ENCODE measurements around the gene NODAL. TPM values are rescaled to one million over a fixed set of nuclear protein-coding genes. Genes with fewer than 3 reads are reported as not detected.

Gene NODAL
- total RNA-seq, 2 experiments from 2014 or later = not detected

DNA sequence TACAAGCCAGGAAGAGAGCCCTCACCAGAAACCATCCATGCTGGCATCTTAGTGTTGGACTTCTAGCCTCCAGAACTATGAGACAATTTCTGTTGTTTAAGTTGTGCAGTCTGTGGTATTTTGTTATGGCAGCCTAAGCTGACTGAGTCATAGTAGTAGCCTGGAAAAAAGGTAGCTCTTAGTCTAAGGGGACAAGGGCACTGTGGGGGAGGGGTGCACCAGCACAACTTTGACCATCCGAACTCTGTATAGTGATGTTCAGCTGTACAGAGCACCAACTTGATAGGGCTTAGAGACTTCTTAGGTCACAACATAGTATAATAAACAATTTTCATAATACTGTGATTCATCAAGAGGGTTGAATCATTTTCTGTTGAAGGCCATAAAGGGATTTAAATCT is 23.3 kb downstream of the NODAL start:
- POLR2A ChIA-PET = interaction anchor here (1.9 kb wide), 1 partner anchor 14 kb away, joined by 9 read pairs; the partner anchor contains the start of gene EIF4EBP2
- Mint-ChIP-seq H3K4me3 (no peak overlapping the region), H3K27me3 (no peaks in the 10 kb centered on the region), H3K4me1 (ENCODE audit: low read depth) (peaks cover 28% of the 10 kb centered on the region), H3K9me3 (no peaks in the 10 kb centered on the region), H3K36me3 (ENCODE audit: low read depth) (peaks cover 63% of the 10 kb centered on the region), H3K27ac (peak overlapping the region; percentile 62)
- CTCF ChIA-PET = no interaction called here
- Histone ChIP-seq H3K9me3 (ENCODE audit: control insufficient read depth in 1 of 2, insufficient read depth in 1 of 2, low read length in 2 of 2) (no peaks in the 10 kb centered on the region), H3K4me1 (ENCODE audit: insufficient read depth, low read length) (no peaks in the 10 kb centered on the region), H3K27me3 (ENCODE audit: control insufficient read depth in 1 of 2, insufficient read depth in 2 of 2, low read length in 2 of 2) (no peaks in the 10 kb centered on the region), H3K27ac (ENCODE audit: low read depth in 1 of 2, low read length in 2 of 2) (no peak overlapping the region), H3K36me3 (ENCODE audit: insufficient read depth, low read length) (peaks cover 33% of the 10 kb centered on the region), H3K4me3 (ENCODE audit: low read length) (no peak overlapping the region)
- DNase-seq (no peak), ATAC-seq (ENCODE audit: poor library complexity) (no peak)
- intact Hi-C loops (cut with DNase I, micrococcal nuclease) = no loop called here
- TF ChIP-seq CTCF (IDR thresholded peaks at IDR 0.05) = no peak

DNA sequence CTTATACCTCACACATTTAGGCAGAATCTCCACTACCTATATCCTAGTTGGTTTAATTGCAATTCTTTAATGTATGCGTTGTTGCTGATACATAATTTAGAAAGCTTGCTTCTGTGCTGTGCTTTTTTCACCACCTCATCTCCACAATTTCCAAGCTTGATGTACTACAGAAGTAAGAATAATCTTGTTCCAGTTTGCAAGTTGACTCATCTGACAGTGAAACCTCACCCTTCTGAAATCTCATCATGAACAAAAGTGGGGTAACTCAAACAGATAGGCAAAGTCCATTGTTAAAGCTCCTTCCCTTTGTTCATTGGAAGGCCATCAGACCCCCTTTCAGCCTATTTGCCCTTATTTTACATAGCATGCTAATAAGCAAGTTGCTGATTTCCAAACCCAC is 23.9 kb downstream of the NODAL start:
- Histone ChIP-seq H3K27ac (ENCODE audit: low read depth in 1 of 2, low read length in 2 of 2) (no peak overlapping the region), H3K27me3 (ENCODE audit: control insufficient read depth in 1 of 2, insufficient read depth in 2 of 2, low read length in 2 of 2) (no peaks in the 10 kb centered on the region), H3K4me1 (ENCODE audit: insufficient read depth, low read length) (no peaks in the 10 kb centered on the region), H3K9me3 (ENCODE audit: control insufficient read depth in 1 of 2, insufficient read depth in 1 of 2, low read length in 2 of 2) (no peaks in the 10 kb centered on the region), H3K4me3 (ENCODE audit: low read length) (no peak overlapping the region), H3K36me3 (ENCODE audit: insufficient read depth, low read length) (peaks cover 26% of the 10 kb centered on the region)
- no peak for TF ChIP-seq CTCF (IDR thresholded peaks at IDR 0.05)
- H3K27ac Mint-ChIP-seq = peak overlapping the region; percentile 62
- POLR2A ChIA-PET = interaction anchor here (1.9 kb wide), 1 partner anchor 13 kb away, joined by 9 read pairs; the partner anchor contains the start of gene EIF4EBP2
- intact Hi-C loops (cut with DNase I, micrococcal nuclease) = no loop called here
- CTCF ChIA-PET = no interaction called here
- no peak for ATAC-seq (ENCODE audit: poor library complexity)
- no peaks in the 10 kb centered on the region for H3K9me3 Mint-ChIP-seq
- peaks cover 35% of the 10 kb centered on the region for H3K4me1 Mint-ChIP-seq (ENCODE audit: low read depth)
- no peaks in the 10 kb centered on the region for H3K27me3 Mint-ChIP-seq
- peaks cover 58% of the 10 kb centered on the region for H3K36me3 Mint-ChIP-seq (ENCODE audit: low read depth)
- H3K4me3 Mint-ChIP-seq = no peak overlapping the region
- DNase-seq = no peak

DNA sequence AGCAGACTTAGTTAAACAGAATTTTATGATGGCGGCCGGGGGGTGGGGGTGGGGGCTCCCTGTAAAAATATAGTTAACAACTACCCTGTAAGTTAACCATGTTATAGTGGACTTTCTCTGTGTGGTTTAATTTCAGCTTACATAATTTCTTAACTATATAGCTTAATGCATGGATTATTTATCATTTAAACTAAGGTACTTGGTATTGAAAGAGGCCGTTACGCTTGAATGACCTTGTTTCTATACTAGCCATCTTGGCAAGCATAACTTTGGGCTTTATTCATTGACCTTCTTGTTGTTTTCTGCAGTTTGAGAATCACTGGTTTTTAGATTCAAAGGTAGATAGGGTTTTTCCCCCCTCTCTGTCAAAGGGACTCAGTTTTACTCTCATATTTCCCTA is 29.1 kb downstream of the NODAL start:
- intact Hi-C loops (cut with DNase I, micrococcal nuclease) = no loop called here
- Mint-ChIP-seq H3K9me3 (no peaks in the 10 kb centered on the region), H3K4me1 (ENCODE audit: low read depth) (peaks cover 68% of the 10 kb centered on the region), H3K4me3 (no peak overlapping the region), H3K27ac (peak overlapping the region; percentile 59), H3K36me3 (ENCODE audit: low read depth) (peaks cover 56% of the 10 kb centered on the region), H3K27me3 (no peaks in the 10 kb centered on the region)
- Histone ChIP-seq H3K9me3 (ENCODE audit: control insufficient read depth in 1 of 2, insufficient read depth in 1 of 2, low read length in 2 of 2) (no peaks in the 10 kb centered on the region), H3K27ac (ENCODE audit: low read depth in 1 of 2, low read length in 2 of 2) (no peak overlapping the region), H3K4me3 (ENCODE audit: low read length) (no peak overlapping the region), H3K27me3 (ENCODE audit: control insufficient read depth in 1 of 2, insufficient read depth in 2 of 2, low read length in 2 of 2) (no peaks in the 10 kb centered on the region), H3K4me1 (ENCODE audit: insufficient read depth, low read length) (peaks cover 8% of the 10 kb centered on the region), H3K36me3 (ENCODE audit: insufficient read depth, low read length) (peaks cover 3% of the 10 kb centered on the region)
- TF ChIP-seq CTCF (IDR thresholded peaks at IDR 0.05) = no peak
- ChIA-PET POLR2A (no interaction called here), CTCF (no interaction called here)
- DNase-seq (no peak), ATAC-seq (ENCODE audit: poor library complexity) (no peak)
